NK-92 treated with Interleukin-12 subunit alpha and Interleukin-12 subunit beta, amount 100 ng/mL, for 24 hours (cell line): ENCODE data around the gene CX3CR1.

Source experiments
- DNase-seq: peaks from one replicate; lab custom pipeline; 2025; lab: John Stamatoyannopoulos, UW

The CX3CR1 gene

GRCh38 chr3:39221141-39221530, 58.7 kb downstream of the CX3CR1 start:
- DNase-seq: no peak

GRCh38 chr3:39220407-39221140, 59.3 kb downstream of the CX3CR1 start:
- no peak for DNase-seq

GRCh38 chr3:39219702-39220101, 60.1 kb downstream of the CX3CR1 start:
- no peak for DNase-seq

- no peak for DNase-seq
Observed at GRCh38 chr3:39216176-39216790, 63.6 kb downstream of the CX3CR1 start.

GRCh38 chr3:39213613-39214012, 66.2 kb downstream of the CX3CR1 start:
- no peak for DNase-seq
